SHP77 (cell line): ENCODE measurements around the gene MS4A12.
"Not testable (repeated sequence)": the region's sequence is repeated elsewhere in the genome, so short reads cannot be mapped to it uniquely, and the experiment has no call there.

Experiments used
- DNase-seq, 2 experiments: peaks; one replicate each; lab custom pipeline; 2025; lab: John Stamatoyannopoulos, UW

MS4A12 gene

DNA sequence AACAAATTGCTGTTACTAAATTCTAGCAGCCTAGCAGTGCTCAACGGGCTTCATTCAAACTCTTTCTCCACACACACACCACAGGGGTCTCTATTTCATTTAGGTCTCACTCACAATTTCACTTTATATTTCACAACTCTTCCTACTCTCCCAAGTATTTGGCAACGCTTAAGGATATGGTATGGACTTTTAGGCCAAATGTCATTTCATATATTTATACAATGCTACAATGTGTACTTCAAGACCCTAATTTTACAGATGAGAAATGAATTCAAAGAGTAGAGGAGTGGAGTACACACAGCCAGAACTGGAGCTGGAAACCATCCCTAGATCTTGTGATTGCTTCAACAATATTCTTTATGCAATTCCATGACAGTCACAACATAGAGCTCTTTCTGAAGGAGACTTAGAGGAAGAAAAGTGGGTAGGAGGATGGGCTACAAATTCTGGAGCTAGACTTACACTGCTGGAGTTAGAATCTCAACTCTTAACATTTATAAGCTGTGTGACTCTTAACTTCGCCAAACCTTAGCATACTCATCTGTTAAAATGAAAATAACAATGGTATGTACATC, 20.2 kb downstream of the MS4A12 start:
- DNase-seq, result no peak

GRCh38 chr11:60513496-60514460, 21.2 kb downstream of the MS4A12 start:
- no peak for DNase-seq

GRCh38 chr11:60515144-60515855, 22.7 kb downstream of the MS4A12 start, which contains the start of gene MS4A13:
Gene MS4A13 (plus strand): TSS chr11:60515392. CDS start chr11:60518084, 2,692 bp downstream.
- DNase-seq, result no peak

DNA sequence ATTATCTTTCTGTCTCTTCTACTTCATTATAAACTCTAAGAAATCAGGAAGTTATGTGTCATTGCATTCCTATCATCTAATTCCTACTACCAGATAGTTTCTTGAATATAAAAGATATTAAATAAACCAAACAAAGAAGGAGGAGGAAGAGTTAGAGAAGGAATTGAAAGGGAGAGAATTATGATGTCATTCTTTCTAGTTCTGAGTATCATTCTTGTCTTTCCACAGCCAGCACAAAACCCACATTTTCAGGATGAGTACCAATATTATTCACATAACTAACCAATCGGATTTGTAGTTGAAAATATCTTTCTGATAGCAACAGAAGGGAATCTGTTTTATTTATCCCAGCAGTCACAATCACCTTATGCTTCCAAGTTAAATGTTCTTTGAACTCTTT, 35.9 kb downstream of the MS4A12 start:
- DNase-seq, result no peak

DNA sequence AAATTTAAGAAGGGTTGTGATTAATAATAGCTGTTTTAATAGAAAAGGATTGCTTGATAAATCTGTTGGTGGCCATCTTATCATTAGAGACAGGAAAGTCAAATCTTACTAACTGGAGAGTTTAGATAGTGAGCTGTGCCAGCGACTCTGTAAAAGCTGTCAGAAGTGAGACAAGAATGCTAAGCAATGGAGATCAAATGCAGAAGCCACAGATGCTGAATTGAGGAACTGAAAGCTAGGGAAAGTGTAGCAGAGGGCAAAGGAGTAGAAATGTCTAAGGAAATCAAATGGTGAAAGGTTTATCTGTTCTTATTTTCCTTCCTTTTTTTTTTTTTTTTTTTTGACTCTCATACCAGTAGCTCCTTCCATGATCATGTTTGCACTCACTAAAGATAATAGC, 36.4 kb downstream of the MS4A12 start:
- DNase-seq, result no peak

DNA sequence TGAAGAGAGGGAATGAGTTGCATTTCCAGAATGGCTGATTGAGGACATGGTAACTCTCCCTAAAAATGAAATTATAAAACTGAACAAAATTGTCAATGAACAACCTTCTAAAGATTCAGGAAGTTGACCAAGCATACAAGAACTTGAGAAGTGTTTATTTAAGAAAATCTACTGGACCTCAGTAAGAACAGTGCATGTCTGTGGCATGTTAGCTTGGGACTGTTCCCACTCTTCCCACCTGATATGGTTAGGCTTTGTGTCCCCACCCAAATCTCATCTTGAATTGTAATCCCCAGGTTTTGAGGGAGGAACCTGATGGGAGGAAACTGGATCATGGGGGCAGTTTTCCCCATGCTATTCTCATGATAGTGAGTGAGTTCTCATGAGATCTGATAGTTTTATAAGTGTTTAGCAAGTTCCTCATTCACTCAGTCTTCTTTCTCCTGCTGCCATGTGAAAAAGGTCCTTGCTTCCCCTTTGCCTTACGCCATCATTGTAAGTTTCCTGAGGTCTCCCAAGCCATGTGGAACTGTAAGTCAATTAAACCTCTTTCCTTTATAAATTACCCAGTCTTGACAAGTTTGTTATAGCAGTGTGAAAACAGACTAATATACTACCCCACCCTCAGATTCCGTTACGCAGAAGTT, 38.0 kb downstream of the MS4A12 start:
- DNase-seq, result no peak

- DNase-seq, result not testable (repeated sequence)
Observed at GRCh38 chr11:60532383-60532782, 39.8 kb downstream of the MS4A12 start.

DNA sequence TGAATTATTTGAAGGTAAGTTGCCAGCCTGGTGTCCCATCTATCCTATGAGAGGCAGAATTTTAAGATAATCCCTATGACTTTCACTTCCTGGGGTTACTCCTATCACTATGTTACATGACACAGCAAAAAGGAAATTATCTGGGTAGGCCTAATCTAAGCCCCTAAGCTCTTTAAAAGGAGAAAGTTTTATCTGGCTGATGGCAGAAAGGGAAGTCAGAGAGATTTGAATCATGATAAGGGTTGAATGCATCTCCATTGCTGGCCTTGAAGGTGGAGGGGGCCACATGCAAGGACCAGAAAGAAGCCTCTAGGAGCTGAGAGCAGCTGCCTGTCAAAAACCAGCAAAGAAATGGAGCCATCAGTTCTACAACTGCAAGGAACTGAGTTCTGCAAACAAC, 46.0 kb downstream of the MS4A12 start:
- not testable (repeated sequence) for DNase-seq

DNA sequence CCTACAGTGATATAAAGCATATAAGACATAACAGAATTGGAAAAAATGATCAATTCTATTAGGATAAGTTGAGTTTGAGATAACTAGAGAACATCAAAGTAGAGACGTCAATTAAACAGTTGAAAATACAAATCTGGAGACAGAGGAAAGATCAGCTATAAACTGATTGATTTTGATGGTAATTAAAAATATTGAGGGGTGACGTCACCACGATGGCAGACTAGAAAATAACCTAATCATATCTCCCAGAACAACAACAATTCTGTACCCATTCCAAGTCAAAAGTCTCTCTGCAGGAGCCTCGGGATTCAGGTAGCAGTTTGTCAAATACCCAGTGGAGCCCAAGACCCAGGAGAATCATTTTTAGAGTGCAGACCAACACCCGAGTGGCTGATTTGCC, 51.5 kb downstream of the MS4A12 start:
- DNase-seq, result no peak
